T-cell (primary cell): Measurements from ENCODE around the gene FNIP2. TPM values are rescaled to one million over a fixed set of nuclear protein-coding genes. Genes with fewer than 3 reads are reported as not detected.
A peak's percentile ranks its signal among the peaks of the same experiment; 100 is the strongest.
"Not testable (repeated sequence)": the region's sequence is repeated elsewhere in the genome, so short reads cannot be mapped to it uniquely, and the experiment has no call there.

Experiments
- ATAC-seq, 4 experiments: fragments of 200-7000 bp in 3 of 4; fragments of 150-1000 bp in 1 of 4; cut with Tn5 transposase; replicated peaks in 1 of 4; 1 replicate in 3 of 4; 2 replicates in 1 of 4; pipeline ENCODE4 v1.10.0; 2021; ENCODE audit warnings: moderate library complexity in 3 of 4, mild to moderate bottlenecking in 2 of 4, moderate number of reproducible peaks in 1 of 4
- CTCF ChIA-PET, 2 donors: fragments of 300-600 bp; sonication (Branson Sonifier 250); formaldehyde crosslinking; loops; one replicate each; lab custom pipeline; 2022; ENCODE audit warnings: antibody characterized with exemption in 2 of 2; lab: Charles Lee
- POLR2A ChIA-PET, 2 donors: fragments of 300-600 bp; sonication (Branson Sonifier 250); formaldehyde crosslinking; loops; one replicate each; lab custom pipeline; 2022; ENCODE audit warnings: antibody characterized with exemption in 2 of 2; lab: Charles Lee
- DNase-seq, 35 experiments: peaks; one replicate each; pipeline versions ENCODE4 v3.0.0 to v3.0.0-alpha.2; 2013 to 2023
- H3K27ac ChIP-seq: one replicate; pipeline ENCODE4 v1.5.1; 2013; ENCODE audit warnings: low read length
- H3K27me3 ChIP-seq, 2 experiments: replicated peaks in 1 of 2; 1 replicate in 1 of 2; 2 replicates in 1 of 2; pipeline versions ENCODE4 v1.6.1 to v1.7.0; 2013; ENCODE audit warnings: low read length in 1 of 2, mixed read lengths in 1 of 2; ENCODE audit not compliant: control insufficient read depth in 2 of 2, insufficient read depth in 2 of 2; ENCODE audit errors: extremely low read depth in 1 of 2
- H3K36me3 ChIP-seq, 2 donors: 1 replicate in 1 of 2; 2 replicates in 1 of 2; pipeline versions ENCODE4 v1.6.1 to v1.7.0; 2013; ENCODE audit warnings: low read length in 1 of 2; ENCODE audit not compliant: control insufficient read depth in 2 of 2, insufficient read depth in 1 of 2; ENCODE audit errors: extremely low read depth in 1 of 2
- H3K4me1 ChIP-seq, 2 experiments: 1 replicate in 1 of 2; 2 replicates in 1 of 2; pipeline versions ENCODE4 v1.6.1 to v1.7.0; 2013; ENCODE audit warnings: low read length in 2 of 2, mixed read lengths in 1 of 2; ENCODE audit not compliant: insufficient read depth in 2 of 2, control insufficient read depth in 1 of 2; ENCODE audit errors: extremely low read depth in 1 of 2
- H3K4me3 ChIP-seq, 2 donors: 1 replicate in 1 of 2; 2 replicates in 1 of 2; pipeline versions ENCODE4 v1.5.1 to v1.7.0; 2013; ENCODE audit warnings: mild to moderate bottlenecking in 2 of 2, low read length in 1 of 2, moderate library complexity in 1 of 2; ENCODE audit not compliant: control insufficient read depth in 1 of 2; ENCODE audit errors: extremely low read depth in 1 of 2
- H3K9me3 ChIP-seq: 2 replicates; pipeline ENCODE4 v1.7.0; 2013
- H3K27ac Mint-ChIP-seq, 2 donors: one replicate each; pipeline ENCODE4 v1.8.0; 2020 to 2021; ENCODE audit warnings: mild to moderate bottlenecking in 2 of 2, mixed read lengths in 2 of 2
- H3K27me3 Mint-ChIP-seq, 2 donors: one replicate each; pipeline ENCODE4 v1.8.0; 2021 to 2022; ENCODE audit warnings: mixed read lengths in 2 of 2
- H3K36me3 Mint-ChIP-seq: one replicate; pipeline ENCODE4 v1.8.0; 2021; ENCODE audit warnings: mixed read lengths
- H3K4me1 Mint-ChIP-seq, 3 donors: one replicate each; pipeline ENCODE4 v1.8.0; 2020 to 2022; ENCODE audit warnings: mixed read lengths in 3 of 3, mild to moderate bottlenecking in 1 of 3
- H3K4me3 Mint-ChIP-seq, 3 donors: one replicate each; pipeline ENCODE4 v1.8.0; 2020 to 2022; ENCODE audit warnings: mild to moderate bottlenecking in 3 of 3, mixed read lengths in 3 of 3, moderate library complexity in 3 of 3
- H3K9me3 Mint-ChIP-seq, 3 donors: one replicate each; pipeline ENCODE4 v1.8.0; 2020 to 2022; ENCODE audit warnings: mixed read lengths in 3 of 3
- whole genome bisulfite sequencing: methylation state at CpG from one replicate; pipeline ENCODE4 v1.1.5; 2013; ENCODE audit warnings: missing lambda C conversion rate; ENCODE audit not compliant: insufficient coverage; 5-methylcytosine and 5-hydroxymethylcytosine counted together
- total RNA-seq, 35 experiments: library from RNA in 6 of 35; stranded (reverse) in 6 of 35; fragments of 120-200 nt in 1 of 35; gene quantifications; one replicate each; pipeline versions ENCODE4 v1.2.1 to v1.2.4 and lab custom pipeline; 2013 to 2026

The FNIP2 gene
- total RNA-seq, 5 donors from 2014 or later (not counting 1 experiment from before 2014, with no cell fraction given), result 6.7 to 11.1 (median 10.7) TPM

DNA sequence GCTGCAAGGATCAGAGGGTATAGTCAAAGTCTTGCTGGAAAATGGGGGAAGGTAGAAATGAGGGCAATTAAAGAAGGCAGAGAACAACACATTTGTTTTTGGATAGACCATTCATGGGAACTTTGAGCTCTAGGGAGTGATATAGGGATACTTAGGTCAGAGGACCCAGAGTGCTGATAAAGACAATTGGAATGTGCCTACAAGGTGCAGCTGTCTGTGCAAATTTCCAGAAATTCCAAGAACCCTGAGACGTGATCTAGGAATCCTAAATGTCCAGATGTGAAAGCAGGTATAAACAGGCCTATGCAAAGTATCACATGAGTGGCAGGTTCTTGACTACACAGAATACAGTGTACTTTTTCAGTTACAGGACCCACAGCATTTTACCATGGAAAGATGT, 24.2 kb downstream of the FNIP2 start:
- Mint-ChIP-seq H3K4me1 (peaks cover 2 to 19% (median 5%) of the 10 kb centered on the region in 3 donors), H3K4me3 (no peak overlapping the region), H3K27ac (no peak overlapping the region), H3K36me3 (peaks cover under 1% of the 10 kb centered on the region), H3K9me3 (no peaks in the 10 kb centered on the region), H3K27me3 (peaks cover 0 to 2% of the 10 kb centered on the region in 2 donors)
- Histone ChIP-seq H3K27me3 (no peaks in the 10 kb centered on the region), H3K27ac (no peak overlapping the region), H3K4me3 (no peak overlapping the region), H3K36me3 (no peaks in the 10 kb centered on the region), H3K9me3 (no peaks in the 10 kb centered on the region), H3K4me1 (no peaks in the 10 kb centered on the region)
- WGBS, result 83% methylated on average over 1 of the region's 1 CpG
- ChIA-PET CTCF (no interaction called here), POLR2A (no interaction called here)
- DNase-seq (no peak), ATAC-seq (no peak)

DNA sequence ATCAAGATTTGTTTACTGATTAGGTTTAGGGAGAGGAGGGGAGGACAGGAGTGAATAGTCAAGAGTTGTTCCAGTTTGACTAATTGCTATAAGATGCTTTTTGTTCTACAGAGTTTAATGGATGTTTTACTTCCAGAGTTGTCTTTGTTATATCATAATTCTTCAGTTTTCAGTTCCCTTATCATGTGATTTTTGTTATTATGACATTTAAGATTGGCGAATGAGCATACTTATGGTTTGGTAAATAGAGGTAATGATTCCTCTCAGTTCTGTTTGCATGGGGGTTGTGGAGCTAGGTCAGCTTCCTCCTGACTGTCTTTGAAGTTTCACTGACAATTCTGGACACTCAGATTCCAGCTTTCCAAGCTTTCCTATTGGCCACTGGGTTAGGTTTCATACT, 24.6 kb downstream of the FNIP2 start:
- CTCF ChIA-PET, H3K9me3 Mint-ChIP-seq: not testable (repeated sequence)

DNA sequence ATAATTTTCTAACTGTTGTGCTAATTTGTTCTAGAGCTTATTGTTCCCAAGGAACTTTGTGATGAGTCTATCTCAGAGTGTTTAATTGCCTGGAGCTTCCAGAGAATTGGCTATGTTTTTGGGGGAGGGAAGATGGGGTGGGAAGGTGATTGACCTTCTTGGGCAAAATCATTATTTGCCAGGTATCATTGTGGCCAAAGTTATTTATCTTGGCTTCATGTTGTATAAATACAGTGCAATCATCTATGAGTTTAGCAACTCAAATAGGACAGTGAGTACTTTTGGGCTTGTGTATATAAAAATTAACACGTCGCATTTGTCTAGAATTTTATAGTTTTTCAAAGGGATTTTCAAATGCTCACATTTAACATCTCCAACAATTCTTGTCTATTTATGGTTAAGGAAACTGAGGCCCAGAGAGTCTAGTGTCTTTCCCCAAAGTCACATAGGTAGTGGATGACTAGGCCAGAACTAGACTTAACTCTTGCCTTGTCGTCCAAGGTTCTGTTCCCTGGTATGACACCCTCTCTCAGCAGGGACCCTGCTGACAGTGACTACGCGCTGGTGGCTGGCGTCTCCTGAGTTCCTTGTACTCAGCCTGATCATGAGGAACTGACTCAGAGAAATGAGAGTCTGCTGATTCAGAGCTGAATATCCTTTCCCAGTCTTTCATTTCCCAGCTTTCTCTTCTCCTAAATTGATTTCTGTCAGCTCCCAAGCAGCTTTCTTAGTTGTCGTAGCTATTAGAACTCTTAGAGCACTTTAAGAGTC, 27.7 kb downstream of the FNIP2 start:
- WGBS, result 75% methylated on average over 1 of the region's 7 CpGs
- no peak overlapping the region for H3K27ac Mint-ChIP-seq
- CTCF ChIA-PET, result interaction anchor here in 1 of 2 donors (0.6 kb wide), 1 partner anchor 23 kb away, joined by 4 read pairs; no protein-coding TSS in a partner anchor

More for the DNA sequence above, 24.6 kb downstream of the FNIP2 start:
- DNase-seq, H3K27me3 Mint-ChIP-seq, H3K4me3 Mint-ChIP-seq, H3K36me3 ChIP-seq, H3K4me3 ChIP-seq, H3K27ac Mint-ChIP-seq, H3K4me1 ChIP-seq, H3K27me3 ChIP-seq, ATAC-seq, H3K9me3 ChIP-seq, H3K36me3 Mint-ChIP-seq, POLR2A ChIA-PET, H3K27ac ChIP-seq: not testable (repeated sequence)
- H3K4me1 Mint-ChIP-seq, result peaks cover under 1 to 15% (median 4%) of the 10 kb centered on the region in 3 donors
- no CpG with 5 or more reads among the region's 1 CpG for WGBS

DNA sequence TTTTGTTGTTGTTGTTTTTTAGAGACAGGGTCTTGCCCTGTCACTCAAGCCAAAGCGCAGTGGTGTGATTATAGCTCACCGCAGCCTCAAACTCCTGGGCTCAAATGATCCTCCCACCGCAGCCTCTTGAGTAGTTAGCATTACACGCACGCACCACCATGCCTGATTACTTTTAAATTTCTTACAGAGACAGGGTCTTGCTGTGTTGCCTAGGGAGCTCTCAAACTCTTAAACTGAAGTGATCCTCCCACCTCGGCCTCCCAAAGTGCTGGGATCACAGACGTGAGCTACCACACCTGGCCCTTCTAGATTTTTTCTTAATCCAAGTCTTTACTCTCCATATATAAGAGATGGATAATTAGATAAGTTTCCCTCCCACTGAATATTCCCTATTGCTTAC, 29.2 kb downstream of the FNIP2 start:
- no peaks in the 10 kb centered on the region for H3K36me3 Mint-ChIP-seq
- H3K9me3 Mint-ChIP-seq, result no peaks in the 10 kb centered on the region
- no peak overlapping the region for H3K4me3 Mint-ChIP-seq
- H3K27me3 Mint-ChIP-seq, result no peaks in the 10 kb centered on the region
- no peak overlapping the region for H3K4me3 ChIP-seq
- H3K27ac ChIP-seq, result no peak overlapping the region
- peaks cover 7 to 17% (median 11%) of the 10 kb centered on the region in 3 donors for H3K4me1 Mint-ChIP-seq
- ATAC-seq (no peak), DNase-seq (no peak)
- no peak overlapping the region for H3K27ac Mint-ChIP-seq
- no peaks in the 10 kb centered on the region for H3K9me3 ChIP-seq
- no peaks in the 10 kb centered on the region for H3K4me1 ChIP-seq
- WGBS, result 100% methylated on average over 3 of the region's 7 CpGs
- ChIA-PET POLR2A (no interaction called here), CTCF (no interaction called here)
- H3K27me3 ChIP-seq, result no peaks in the 10 kb centered on the region
- H3K36me3 ChIP-seq, result no peaks in the 10 kb centered on the region

More for the DNA sequence above, 27.7 kb downstream of the FNIP2 start:
- no peak overlapping the region for H3K27ac ChIP-seq
- H3K4me1 ChIP-seq, result no peaks in the 10 kb centered on the region
- H3K27me3 ChIP-seq, result no peaks in the 10 kb centered on the region
- H3K9me3 ChIP-seq, result no peaks in the 10 kb centered on the region
- Mint-ChIP-seq H3K4me1 (peaks cover 5 to 13% (median 13%) of the 10 kb centered on the region in 3 donors), H3K27me3 (no peaks in the 10 kb centered on the region), H3K4me3 (no peak overlapping the region), H3K36me3 (no peaks in the 10 kb centered on the region), H3K9me3 (no peaks in the 10 kb centered on the region)
- H3K4me3 ChIP-seq, result no peak overlapping the region
- POLR2A ChIA-PET, result interaction anchor here in 1 of 2 donors (1.1 kb wide), 1 partner anchor 10 kb away, joined by 7 read pairs; no protein-coding TSS in a partner anchor
- no peak for ATAC-seq
- DNase-seq, result no peak
- no peaks in the 10 kb centered on the region for H3K36me3 ChIP-seq

DNA sequence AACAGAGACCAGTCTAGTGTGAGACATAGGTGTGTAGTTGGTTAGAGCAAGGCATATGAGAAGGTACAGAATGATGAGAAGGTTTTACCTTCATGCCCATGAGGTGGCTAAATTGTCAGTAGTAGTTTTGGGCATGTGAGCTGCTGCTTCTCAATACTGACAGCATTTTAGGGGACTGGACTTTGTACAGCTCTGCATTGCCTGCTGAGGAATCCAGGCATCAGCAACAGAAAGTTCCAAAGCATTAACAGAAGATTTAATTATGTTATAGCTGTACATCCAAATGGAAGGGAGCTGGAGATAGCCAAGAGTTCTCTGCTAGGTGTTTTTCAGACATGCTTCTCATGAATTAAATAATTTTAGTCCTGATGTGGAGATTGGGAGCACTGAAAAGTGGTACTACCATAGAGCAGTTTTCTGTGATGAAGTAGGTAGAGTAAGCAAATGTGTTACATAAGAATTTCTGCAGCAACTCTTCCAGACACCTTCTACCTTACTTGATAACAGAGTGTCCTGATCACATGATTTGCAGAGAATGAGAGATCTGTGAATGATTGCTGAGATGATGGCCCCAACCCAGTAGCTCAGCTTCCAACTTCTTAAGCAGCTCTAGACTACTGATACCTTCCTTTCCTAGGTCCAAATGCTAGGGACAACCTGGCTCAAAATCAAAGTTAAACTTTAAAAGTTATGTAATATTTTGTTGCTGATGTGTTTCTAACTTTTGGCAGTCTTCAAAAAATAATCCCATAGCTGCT, 30.4 kb downstream of the FNIP2 start:
- H3K27ac Mint-ChIP-seq, result no peak overlapping the region
- Histone ChIP-seq H3K4me1 (no peaks in the 10 kb centered on the region), H3K36me3 (no peaks in the 10 kb centered on the region), H3K4me3 (no peak overlapping the region), H3K27me3 (no peaks in the 10 kb centered on the region), H3K9me3 (no peaks in the 10 kb centered on the region), H3K27ac (no peak overlapping the region)
- peaks cover 11 to 21% (median 13%) of the 10 kb centered on the region in 3 donors for H3K4me1 Mint-ChIP-seq
- DNase-seq, result no peak
- ATAC-seq, result peak in 1 of 4 experiments; percentile 19
- no peak overlapping the region for H3K4me3 Mint-ChIP-seq
- ChIA-PET POLR2A (interaction anchor here in 1 of 2 donors (0.5 to 0.6 kb wide), 2 partner anchors 37 to 302 kb away, joined by 3 to 11 read pairs; no protein-coding TSS in a partner anchor), CTCF (interaction anchor here in 1 of 2 donors (1.0 kb wide), 1 partner anchor 19 kb away, joined by 3 read pairs; no protein-coding TSS in a partner anchor)
- H3K9me3 Mint-ChIP-seq, result no peaks in the 10 kb centered on the region
- no peaks in the 10 kb centered on the region for H3K36me3 Mint-ChIP-seq
- no peaks in the 10 kb centered on the region for H3K27me3 Mint-ChIP-seq

DNA sequence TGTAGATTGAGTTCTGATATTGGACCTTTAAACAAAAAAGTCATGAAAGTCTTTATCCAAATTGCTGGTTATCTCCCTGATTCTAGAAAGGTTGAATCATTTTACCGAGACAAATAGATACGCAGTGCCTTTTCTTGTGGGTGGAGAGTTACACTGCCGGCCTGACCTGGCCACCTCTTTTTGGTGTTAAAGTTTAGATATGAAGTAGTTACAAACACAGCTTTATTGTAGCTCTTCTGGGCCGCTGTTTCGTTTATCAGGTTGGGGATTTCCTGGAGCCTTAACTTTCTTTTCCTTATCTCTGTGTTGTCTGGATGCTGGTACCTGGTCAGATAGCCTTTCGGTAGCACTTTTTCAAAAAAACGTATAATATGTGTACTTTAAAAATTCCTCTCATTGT, 31.0 kb downstream of the FNIP2 start:
- ATAC-seq (no peak), DNase-seq (no peak)
- CTCF ChIA-PET, result interaction anchor here in 1 of 2 donors (1.0 kb wide), 1 partner anchor 20 kb away, joined by 3 read pairs; no protein-coding TSS in a partner anchor
- no peak overlapping the region for H3K4me3 Mint-ChIP-seq
- H3K36me3 Mint-ChIP-seq, result no peaks in the 10 kb centered on the region
- WGBS, result 100% methylated on average over 1 of the region's 7 CpGs
- H3K9me3 Mint-ChIP-seq, result no peaks in the 10 kb centered on the region
- no peaks in the 10 kb centered on the region for H3K36me3 ChIP-seq
- POLR2A ChIA-PET, result interaction anchor here in 1 of 2 donors (0.5 kb wide), 1 partner anchor 301 kb away, joined by 3 read pairs; no protein-coding TSS in a partner anchor
- H3K27me3 ChIP-seq, result no peaks in the 10 kb centered on the region
- H3K27ac Mint-ChIP-seq, result no peak overlapping the region
- H3K27me3 Mint-ChIP-seq, result no peaks in the 10 kb centered on the region
- H3K27ac ChIP-seq, result no peak overlapping the region
- no peak overlapping the region for H3K4me3 ChIP-seq
- peaks cover 11 to 21% (median 13%) of the 10 kb centered on the region in 3 donors for H3K4me1 Mint-ChIP-seq
- H3K9me3 ChIP-seq, result no peaks in the 10 kb centered on the region
- H3K4me1 ChIP-seq, result no peaks in the 10 kb centered on the region
